ENCODE results near the gene CORO1C.

- no peak for TF ChIP-seq CTCF (IDR thresholded peaks at IDR 0.05)
- TF ChIP-seq POLR2A (IDR thresholded peaks at IDR 0.05) = no peak
- no peak for TF ChIP-seq EP300 (IDR thresholded peaks at IDR 0.05)
- TF ChIP-seq POLR2AphosphoS5 (IDR thresholded peaks at IDR 0.05) = no peak
Observed at GRCh38 chr12:108704527-108704926, 26.8 kb downstream of the CORO1C start.

All from gastroesophageal sphincter (tissue), 3 donors.